Measurements from ENCODE around the gene CCDC69. TPM values are rescaled to one million over a fixed set of nuclear protein-coding genes. Genes with fewer than 3 reads are reported as not detected.

Gene CCDC69
- total RNA-seq, 2 experiments from 2014 or later = 108 to 110 TPM

DNA sequence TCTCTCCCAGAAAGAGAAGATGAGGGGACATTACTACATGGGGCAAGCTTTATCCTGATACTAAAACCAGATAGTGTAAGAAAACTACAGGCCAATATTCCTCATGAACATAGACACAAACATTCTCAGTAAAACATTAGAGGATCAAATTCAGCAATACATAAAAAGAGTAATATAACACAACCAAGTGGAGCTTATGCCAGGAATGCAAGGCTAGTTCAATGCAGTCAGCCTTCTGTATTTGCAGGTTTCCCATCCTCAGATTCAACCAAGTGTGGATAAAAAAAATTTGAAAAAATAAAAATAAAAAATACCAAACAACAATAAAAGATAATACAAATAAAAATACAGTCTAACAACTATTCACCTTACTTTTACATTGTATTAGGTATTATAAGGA is 31.3 kb downstream of the CCDC69 start:
- no peak overlapping the region for H3K27ac Mint-ChIP-seq
- H3K4me1 Mint-ChIP-seq = peaks cover 22% of the 10 kb centered on the region
- H3K9me3 Mint-ChIP-seq = peaks cover 31% of the 10 kb centered on the region
- DNase-seq = no peak
- H3K27me3 Mint-ChIP-seq = no peaks in the 10 kb centered on the region
- ATAC-seq (ENCODE audit: low read depth) = no peak
- peaks cover 81% of the 10 kb centered on the region for H3K36me3 Mint-ChIP-seq
- POLR2A ChIA-PET = interaction anchor here (0.8 to 1.2 kb wide), 2 partner anchors 20 to 21 kb away, joined by 3 to 4 read pairs; no protein-coding TSS in a partner anchor
- no peak overlapping the region for H3K4me3 Mint-ChIP-seq

DNA sequence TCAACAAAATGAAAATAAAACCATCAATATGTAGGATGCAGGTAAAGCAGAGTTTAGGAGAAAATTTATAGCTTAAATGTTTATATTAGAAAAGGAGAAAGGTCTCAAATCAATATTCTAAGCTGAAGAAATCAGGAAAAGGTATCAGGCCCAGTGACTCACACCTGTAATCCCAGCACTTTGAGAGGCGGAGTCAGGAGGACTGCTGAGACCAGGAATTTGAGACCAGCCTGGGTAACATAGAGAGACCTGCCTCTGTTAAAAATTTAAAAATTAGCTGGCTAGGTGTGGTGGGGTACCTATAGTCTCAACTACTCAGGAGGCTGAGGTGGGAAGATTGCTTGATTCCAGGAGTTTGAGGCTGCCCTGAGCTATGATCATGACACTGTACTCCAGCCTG is 32.2 kb downstream of the CCDC69 start:
- Mint-ChIP-seq H3K27me3 (no peaks in the 10 kb centered on the region), H3K4me1 (peaks cover 20% of the 10 kb centered on the region), H3K36me3 (peaks cover 83% of the 10 kb centered on the region), H3K9me3 (peaks cover 31% of the 10 kb centered on the region), H3K4me3 (no peak overlapping the region), H3K27ac (no peak overlapping the region)
- ATAC-seq (ENCODE audit: low read depth) = no peak
- no peak for DNase-seq
- POLR2A ChIA-PET = interaction anchor here (0.7 to 1.2 kb wide), 3 partner anchors 20 to 22 kb away, joined by 3 to 4 read pairs (median 3); no protein-coding TSS in a partner anchor

DNA sequence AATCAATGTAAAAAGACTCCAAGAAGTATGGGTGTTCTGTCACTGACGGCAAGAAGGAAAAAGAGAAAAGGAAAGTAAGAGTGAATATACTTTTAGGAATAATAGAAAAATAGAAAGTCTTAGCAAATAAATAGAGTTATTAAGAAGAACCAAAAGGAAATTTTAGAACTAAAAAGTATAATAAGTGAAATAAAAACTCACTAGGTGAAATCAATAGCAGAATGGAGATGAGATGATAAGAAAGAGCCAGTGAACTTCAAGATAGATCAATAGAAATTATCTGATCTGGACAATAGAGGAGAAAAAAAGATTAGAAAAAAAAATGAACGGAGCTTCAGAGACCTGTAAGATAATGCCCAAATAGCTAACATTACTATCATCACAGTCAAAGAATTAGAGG is 34.7 kb downstream of the CCDC69 start:
- H3K27me3 Mint-ChIP-seq = no peaks in the 10 kb centered on the region

DNA sequence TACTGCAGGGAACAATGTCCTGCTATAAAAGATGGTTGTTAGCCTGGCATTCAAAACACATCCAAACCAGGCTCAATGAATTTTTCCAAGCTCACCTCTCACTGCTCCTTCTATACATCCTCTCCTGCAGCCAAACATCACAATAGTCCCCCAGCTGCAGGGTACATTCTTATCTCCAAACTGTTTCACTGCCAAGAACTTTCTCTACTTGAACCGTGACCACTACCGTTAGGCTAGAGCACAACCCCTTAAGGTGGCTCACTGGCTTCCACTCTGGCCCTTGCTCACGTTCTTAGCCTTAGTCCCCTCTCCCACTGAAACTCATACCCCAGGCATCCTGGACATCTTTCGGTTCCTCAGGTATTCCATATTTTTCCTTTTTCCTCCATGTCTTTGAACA is 37.4 kb downstream of the CCDC69 start:
- H3K4me1 Mint-ChIP-seq = peaks cover 13% of the 10 kb centered on the region
- H3K36me3 Mint-ChIP-seq = peaks cover 62% of the 10 kb centered on the region
- DNase-seq (no peak), ATAC-seq (ENCODE audit: low read depth) (no peak)
- H3K27ac Mint-ChIP-seq = no peak overlapping the region
- peaks cover 21% of the 10 kb centered on the region for H3K9me3 Mint-ChIP-seq
- no peak overlapping the region for H3K4me3 Mint-ChIP-seq
- POLR2A ChIA-PET = no interaction called here
- no peaks in the 10 kb centered on the region for H3K27me3 Mint-ChIP-seq

More for the DNA sequence above, 34.7 kb downstream of the CCDC69 start:
- peaks cover 74% of the 10 kb centered on the region for H3K36me3 Mint-ChIP-seq
- peaks cover 13% of the 10 kb centered on the region for H3K4me1 Mint-ChIP-seq
- POLR2A ChIA-PET = no interaction called here
- H3K9me3 Mint-ChIP-seq = peaks cover 31% of the 10 kb centered on the region
- peak overlapping the region; percentile 43 for H3K27ac Mint-ChIP-seq
- H3K4me3 Mint-ChIP-seq = no peak overlapping the region
- DNase-seq (no peak), ATAC-seq (ENCODE audit: low read depth) (no peak)

DNA sequence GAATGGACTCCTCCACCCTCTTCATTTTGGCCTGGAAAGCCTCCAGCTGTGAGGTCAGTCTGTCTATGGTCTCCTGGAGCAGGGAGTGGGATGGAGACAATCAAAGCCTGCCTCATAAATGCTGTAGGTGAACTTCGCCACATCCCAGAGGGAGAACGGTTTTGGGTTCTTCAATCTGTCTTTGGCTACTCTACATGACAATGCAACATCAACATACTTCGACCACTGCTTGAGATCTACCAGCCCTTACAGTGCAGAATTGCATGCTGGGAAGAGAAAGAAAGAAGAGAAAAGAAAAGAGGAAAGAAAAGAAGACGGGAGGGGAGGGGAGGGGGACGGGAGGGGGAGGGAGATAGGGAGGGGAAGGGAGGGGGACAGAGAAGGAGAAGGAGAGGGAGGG is 37.8 kb downstream of the CCDC69 start:
- POLR2A ChIA-PET = no interaction called here
- DNase-seq = no peak
- peaks cover 59% of the 10 kb centered on the region for H3K36me3 Mint-ChIP-seq
- peaks cover 16% of the 10 kb centered on the region for H3K9me3 Mint-ChIP-seq
- no peak overlapping the region for H3K27ac Mint-ChIP-seq
- ATAC-seq (ENCODE audit: low read depth) = no peak
- H3K4me1 Mint-ChIP-seq = peaks cover 9% of the 10 kb centered on the region
- H3K27me3 Mint-ChIP-seq = no peaks in the 10 kb centered on the region
- no peak overlapping the region for H3K4me3 Mint-ChIP-seq

DNA sequence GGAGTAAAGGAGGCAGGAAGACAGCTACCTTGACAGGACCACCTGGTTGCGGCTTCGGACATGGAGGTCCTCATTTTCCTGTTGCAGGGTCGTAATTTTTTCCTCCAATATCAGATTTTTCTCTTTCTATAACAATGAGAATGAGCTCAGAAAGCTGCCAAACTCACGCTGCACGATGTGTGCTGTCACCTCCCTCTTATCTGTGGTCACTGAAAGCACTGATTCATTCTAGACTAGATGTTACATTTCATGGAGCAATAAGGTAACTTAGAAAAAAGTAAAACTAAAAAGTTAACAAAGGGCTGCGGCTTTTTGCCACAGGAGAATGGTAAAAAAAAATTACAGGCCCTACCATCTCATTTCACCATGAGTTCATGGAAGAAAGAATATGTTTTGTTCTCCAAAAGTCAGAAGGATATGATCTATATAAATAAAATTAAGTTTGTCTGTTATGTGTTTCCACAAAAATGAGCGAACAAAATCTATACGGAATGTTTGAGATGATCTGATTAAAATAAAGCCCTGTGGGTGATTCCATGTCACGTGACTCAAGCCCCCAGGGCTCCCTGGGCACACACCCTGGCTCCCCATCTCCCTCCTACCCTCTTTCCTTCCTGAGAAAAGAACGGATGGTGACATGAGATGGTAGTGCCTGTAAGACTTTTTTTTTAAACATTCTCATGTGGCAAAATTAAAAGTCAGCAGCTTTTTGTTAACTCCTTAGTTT is 39.4 kb downstream of the CCDC69 start:
- peaks cover 52% of the 10 kb centered on the region for H3K36me3 Mint-ChIP-seq
- DNase-seq (no peak), ATAC-seq (ENCODE audit: low read depth) (no peak)
- no peaks in the 10 kb centered on the region for H3K27me3 Mint-ChIP-seq
- peaks cover 7% of the 10 kb centered on the region for H3K4me1 Mint-ChIP-seq
- POLR2A ChIA-PET = no interaction called here
- peaks cover 7% of the 10 kb centered on the region for H3K9me3 Mint-ChIP-seq
- H3K27ac Mint-ChIP-seq = no peak overlapping the region
- no peak overlapping the region for H3K4me3 Mint-ChIP-seq

DNA sequence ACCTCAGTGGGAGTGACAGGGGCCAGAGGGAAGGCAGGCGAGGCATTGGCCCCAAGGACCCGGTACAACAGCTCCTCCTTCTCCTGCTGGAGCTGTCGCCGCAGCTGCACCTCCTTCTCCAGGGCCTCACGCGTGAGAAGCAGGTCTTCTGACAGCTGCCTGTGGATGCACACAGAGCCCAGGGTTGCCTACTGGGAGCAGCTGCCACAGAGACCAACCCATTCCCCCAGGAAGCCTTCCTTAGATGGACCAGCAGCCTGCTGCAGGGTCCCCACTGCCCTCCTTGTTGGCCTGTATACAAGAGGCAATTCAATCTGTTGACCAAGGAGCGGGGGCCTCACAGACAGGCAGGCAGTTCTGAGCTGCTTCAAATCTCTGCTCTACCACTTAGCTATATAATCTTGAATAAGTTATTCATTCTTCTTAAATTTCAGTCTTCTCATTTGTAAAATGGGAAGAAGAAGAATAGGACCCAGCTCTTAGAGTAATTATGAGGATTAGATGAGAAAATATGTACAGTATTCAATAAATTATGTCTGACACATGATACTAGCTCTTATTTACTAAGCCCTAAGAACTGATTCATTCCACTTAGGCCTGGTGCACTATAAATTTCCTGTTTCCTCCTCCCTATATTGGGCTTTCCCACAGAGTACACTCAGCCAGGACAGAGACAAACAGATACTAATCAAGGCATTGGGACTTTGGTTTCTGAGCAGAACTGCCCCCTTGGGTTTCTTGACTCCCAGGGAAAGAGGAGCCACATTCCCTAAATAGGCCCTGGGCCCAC is 40.2 kb downstream of the CCDC69 start:
- Mint-ChIP-seq H3K4me3 (no peak overlapping the region), H3K27ac (no peak overlapping the region), H3K27me3 (no peaks in the 10 kb centered on the region), H3K4me1 (peaks cover 7% of the 10 kb centered on the region), H3K36me3 (peaks cover 51% of the 10 kb centered on the region), H3K9me3 (no peaks in the 10 kb centered on the region)
- POLR2A ChIA-PET = no interaction called here
- no peak for ATAC-seq (ENCODE audit: low read depth)
- no peak for DNase-seq

DNA sequence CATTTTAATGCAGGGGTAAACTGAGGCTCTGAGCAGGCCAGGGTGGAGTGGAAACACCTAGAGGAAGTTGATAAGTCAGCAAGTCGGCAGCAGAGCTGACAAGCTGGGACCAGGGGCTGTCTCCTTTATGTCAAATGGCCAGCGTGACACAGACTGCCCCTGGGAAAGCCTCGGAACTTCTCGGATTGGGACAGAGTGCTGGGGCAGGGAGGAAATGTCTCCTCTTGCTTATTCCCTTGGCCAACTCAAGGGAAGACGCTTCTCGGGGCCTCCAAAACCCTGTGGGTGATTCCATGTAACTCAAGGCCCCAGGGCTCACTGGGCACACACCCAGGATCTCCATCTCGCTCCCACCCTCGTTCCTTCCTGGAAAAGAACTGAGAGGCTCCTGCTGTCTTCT is 40.9 kb downstream of the CCDC69 start:
- Mint-ChIP-seq H3K27me3 (no peaks in the 10 kb centered on the region), H3K4me1 (peaks cover 7% of the 10 kb centered on the region), H3K27ac (no peak overlapping the region), H3K36me3 (peaks cover 54% of the 10 kb centered on the region), H3K9me3 (no peaks in the 10 kb centered on the region), H3K4me3 (no peak overlapping the region)
- POLR2A ChIA-PET = no interaction called here
- DNase-seq (no peak), ATAC-seq (ENCODE audit: low read depth) (no peak)

DNA sequence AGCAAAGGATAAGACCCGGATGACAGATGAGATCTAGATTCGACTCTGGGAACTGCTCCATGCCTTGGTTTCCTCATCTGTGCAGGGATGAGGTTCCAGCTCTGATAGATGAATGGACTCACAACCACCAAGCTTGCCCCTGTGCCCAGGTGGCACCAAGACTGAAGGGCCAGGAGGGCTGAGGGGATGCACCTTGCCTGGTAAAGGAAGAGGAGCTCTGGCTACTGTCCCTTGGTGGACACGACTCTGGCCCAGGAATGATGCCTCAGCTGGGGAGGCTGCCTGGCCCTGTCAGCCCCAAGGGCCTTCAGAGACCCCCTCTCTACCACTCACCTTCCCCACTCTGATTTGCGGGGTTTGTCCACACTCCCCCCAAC is 41.4 kb downstream of the CCDC69 start:
- no peak overlapping the region for H3K4me3 Mint-ChIP-seq
- H3K36me3 Mint-ChIP-seq = peaks cover 52% of the 10 kb centered on the region
- H3K27ac Mint-ChIP-seq = no peak overlapping the region
- POLR2A ChIA-PET = no interaction called here
- ATAC-seq (ENCODE audit: low read depth) = no peak
- H3K4me1 Mint-ChIP-seq = peaks cover 7% of the 10 kb centered on the region
- H3K9me3 Mint-ChIP-seq = no peaks in the 10 kb centered on the region
- no peaks in the 10 kb centered on the region for H3K27me3 Mint-ChIP-seq
- no peak for DNase-seq

DNA sequence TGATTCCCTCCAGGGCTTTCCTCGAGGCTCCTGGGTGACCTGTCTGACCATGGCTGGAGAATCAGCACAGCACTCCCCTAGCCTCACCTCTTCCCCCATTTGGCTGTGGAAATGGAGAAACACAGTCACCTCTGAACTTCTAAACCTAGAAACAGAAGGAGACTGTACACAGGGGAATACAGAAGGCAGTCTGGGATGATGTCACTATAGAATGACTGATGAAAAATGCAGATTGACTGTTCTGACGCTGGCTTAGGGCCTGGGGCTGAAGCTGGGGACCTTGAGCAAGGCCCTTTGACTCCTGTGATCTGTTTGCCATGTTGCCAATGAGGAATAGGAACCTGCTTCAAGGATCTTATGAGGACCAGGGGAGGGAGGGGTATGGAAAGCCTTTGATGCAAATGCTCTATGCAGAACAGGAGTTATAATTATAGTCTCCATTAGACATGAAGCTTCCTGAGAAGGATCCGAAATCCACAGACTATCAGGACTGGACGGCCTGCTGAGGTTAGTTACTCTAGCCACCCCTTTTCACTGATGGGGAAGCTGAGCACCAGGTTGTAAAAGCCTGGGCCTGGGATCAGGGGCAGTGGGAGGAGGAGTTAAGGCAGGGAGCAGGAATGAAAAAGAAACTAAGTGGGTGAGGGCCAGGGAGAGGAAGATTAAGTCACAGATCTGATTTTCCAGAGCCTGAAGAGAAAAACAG is 41.9 kb downstream of the CCDC69 start:
- Mint-ChIP-seq H3K9me3 (no peaks in the 10 kb centered on the region), H3K4me1 (peaks cover 7% of the 10 kb centered on the region), H3K4me3 (no peak overlapping the region), H3K27me3 (no peaks in the 10 kb centered on the region), H3K36me3 (peaks cover 50% of the 10 kb centered on the region), H3K27ac (peak overlapping the region; percentile 41)
- POLR2A ChIA-PET = interaction anchor here (0.8 kb wide), 1 partner anchor 682 kb away, joined by 3 read pairs; no protein-coding TSS in a partner anchor
- DNase-seq = no peak
- ATAC-seq (ENCODE audit: low read depth) = no peak

DNA sequence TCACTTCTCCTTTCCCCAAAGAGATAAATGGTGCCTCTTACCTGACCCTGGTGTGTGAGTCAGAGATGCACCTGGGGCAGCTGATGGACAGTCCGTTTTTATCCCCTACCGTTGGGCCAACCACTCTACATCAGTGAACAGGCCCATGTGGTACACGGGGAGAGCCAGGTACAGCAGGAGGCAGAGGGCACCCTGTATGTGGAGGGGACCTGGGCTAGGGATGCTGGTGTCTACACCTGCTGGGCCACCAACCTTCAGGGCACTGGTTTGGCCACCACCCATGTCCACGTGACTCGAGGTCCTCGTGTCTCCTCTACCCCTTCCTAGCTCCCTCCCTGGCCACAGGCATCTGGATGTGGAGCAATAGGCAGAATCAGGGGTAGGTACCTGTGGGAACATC is 43.6 kb downstream of the CCDC69 start:
- no peak overlapping the region for H3K4me3 Mint-ChIP-seq
- POLR2A ChIA-PET = interaction anchor here (1.1 kb wide), 1 partner anchor 43 kb away, joined by 4 read pairs; the partner anchor contains the start of gene CCDC69
- H3K27me3 Mint-ChIP-seq = no peaks in the 10 kb centered on the region
- ATAC-seq (ENCODE audit: low read depth) (no peak), DNase-seq (no peak)
- H3K27ac Mint-ChIP-seq = no peak overlapping the region
- H3K9me3 Mint-ChIP-seq = no peaks in the 10 kb centered on the region
- peaks cover 3% of the 10 kb centered on the region for H3K4me1 Mint-ChIP-seq
- H3K36me3 Mint-ChIP-seq = peaks cover 40% of the 10 kb centered on the region

DNA sequence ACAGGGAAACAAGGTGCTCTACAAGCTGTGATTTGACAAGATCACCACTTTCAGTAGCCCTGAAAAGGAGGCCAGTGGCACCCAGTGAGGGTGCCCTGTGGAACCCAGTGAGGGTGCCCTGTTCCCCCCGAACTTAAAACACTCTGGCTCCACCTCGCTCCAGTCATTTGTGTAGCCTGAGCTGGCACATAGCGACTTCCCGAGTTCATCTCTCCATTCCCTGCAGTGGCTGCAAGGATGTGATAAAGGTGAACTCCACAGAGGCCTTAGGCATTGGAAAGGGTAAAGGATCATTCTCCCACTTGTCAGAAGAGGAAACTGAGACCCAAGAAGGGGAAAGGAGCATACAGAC is 44.4 kb downstream of the CCDC69 start:
- ATAC-seq (ENCODE audit: low read depth) (no peak), DNase-seq (no peak)
- Mint-ChIP-seq H3K4me1 (peaks cover 3% of the 10 kb centered on the region), H3K27ac (no peak overlapping the region), H3K27me3 (no peaks in the 10 kb centered on the region), H3K36me3 (peaks cover 40% of the 10 kb centered on the region), H3K4me3 (no peak overlapping the region), H3K9me3 (no peaks in the 10 kb centered on the region)
- POLR2A ChIA-PET = interaction anchor here (1.1 kb wide), 1 partner anchor 44 kb away, joined by 4 read pairs; the partner anchor contains the start of gene CCDC69

DNA sequence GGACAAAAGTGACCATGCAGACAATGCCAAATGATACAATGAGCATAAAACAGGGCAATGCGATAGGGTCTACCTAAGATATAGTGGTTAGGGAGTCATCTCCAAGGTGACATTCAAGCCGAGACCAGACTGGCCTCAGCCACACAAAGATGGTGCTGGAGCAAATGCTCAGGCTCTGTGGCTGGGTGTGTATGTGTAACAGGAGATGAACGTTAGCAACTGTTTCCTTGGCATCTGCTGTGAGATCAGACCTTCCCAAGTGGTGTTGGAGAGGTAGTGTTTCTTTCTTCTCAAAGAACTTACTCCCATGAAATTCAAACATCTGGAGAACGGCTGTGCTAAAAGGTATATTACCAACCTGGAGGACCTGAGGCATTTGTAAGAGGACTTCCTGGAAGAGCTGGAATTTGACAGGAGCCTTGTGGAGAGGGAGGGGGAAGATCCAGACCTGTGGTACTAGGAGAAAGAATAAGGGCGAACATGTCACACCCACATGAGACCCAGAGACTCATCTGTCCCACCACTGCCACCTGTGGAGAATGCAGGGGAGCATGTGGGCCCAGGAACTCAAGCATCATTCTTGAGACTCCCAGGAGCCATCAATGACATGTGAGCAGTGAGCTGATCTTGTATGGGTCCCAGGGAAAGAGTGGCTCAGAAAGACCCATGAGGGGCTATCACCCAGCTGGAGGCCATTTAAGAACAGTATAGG is 45.0 kb downstream of the CCDC69 start:
- POLR2A ChIA-PET = no interaction called here
- H3K36me3 Mint-ChIP-seq = peaks cover 43% of the 10 kb centered on the region
- no peak overlapping the region for H3K27ac Mint-ChIP-seq

More for the DNA sequence above, 45.0 kb downstream of the CCDC69 start:
- ATAC-seq (ENCODE audit: low read depth) (no peak), DNase-seq (no peak)
- no peak overlapping the region for H3K4me3 Mint-ChIP-seq
- no peaks in the 10 kb centered on the region for H3K9me3 Mint-ChIP-seq
- H3K4me1 Mint-ChIP-seq = peaks cover 3% of the 10 kb centered on the region
- H3K27me3 Mint-ChIP-seq = no peaks in the 10 kb centered on the region

All from activated naive CD8-positive, alpha-beta T cell treated with anti-CD3 and anti-CD28 coated beads, Interleukin-2, amount 10 ng/mL, durations not matched to agents 7 days and 5 days (primary cell).